A549 (cell line): ENCODE data around the gene GNPDA1. TPM values are rescaled to one million over a fixed set of nuclear protein-coding genes. Genes with fewer than 3 reads are reported as not detected.

Experiments
- ATAC-seq, 2 experiments: fragments of 200-7000 bp in 1 of 2; fragments of >200 bp in 1 of 2; cut with Nextera tagmentation in 1 of 2; cut with Tn5 transposase in 1 of 2; 3 replicates each; pipeline versions ENCODE4 v1.8.0 to v1.9.1; 2018 to 2020; ENCODE audit warnings: mild to moderate bottlenecking in 1 of 2, moderate library complexity in 1 of 2
- CTCF ChIA-PET: fragments of 300-600 bp; sonication (Branson Sonifier 250); formaldehyde crosslinking; extraction: SDS; loops from one replicate; lab custom pipeline; 2021; ENCODE audit warnings: antibody characterized with exemption, inconsistent platforms; lab: Yijun Ruan, JAX
- POLR2A ChIA-PET: fragments of 350-600 bp; formaldehyde crosslinking; extraction: SDS; loops from one replicate; lab custom pipeline; 2021; ENCODE audit warnings: antibody characterized with exemption, inconsistent platforms; lab: Yijun Ruan, JAX
- DNase-seq, 2 experiments: peaks; one replicate each; pipeline versions ENCODE4 v3.0.0 to v3.0.0-alpha.2; 2011 to 2016; ENCODE audit warnings: low read depth in 1 of 2, low spot score in 1 of 2
- FAIRE-seq: peaks from 2 replicates; lab custom pipeline; 2011; peaks lifted over from hg19 to GRCh38; lab: Jason Lieb, UNC
- H3K27ac ChIP-seq, 2 experiments: fragments of >200 bp; sonication (Bioruptor Twin); formaldehyde crosslinking; 3 replicates each; pipeline ENCODE4 v1.5.1; 2016 to 2017
- H3K4me1 ChIP-seq: fragments of >200 bp; sonication (Bioruptor Twin); formaldehyde crosslinking; 3 replicates; pipeline ENCODE4 v1.6.1; 2016
- H3K4me2 ChIP-seq: fragments of >200 bp; sonication (Bioruptor Twin); formaldehyde crosslinking; 3 replicates; pipeline ENCODE4 v1.6.1; 2016
- H3K4me3 ChIP-seq: fragments of >200 bp; sonication (Bioruptor Twin); formaldehyde crosslinking; 3 replicates; pipeline ENCODE4 v1.5.1; 2016
- H3K9me3 ChIP-seq: fragments of >200 bp; sonication (Bioruptor Twin); formaldehyde crosslinking; 3 replicates; pipeline ENCODE4 v1.6.1; 2016
- ATOH8 ChIP-seq: fragments of 250-450 bp; sonication (Bioruptor Pico); IDR thresholded peaks from 2 replicates; pipeline ENCODE4 v1.5.0; 2020; ENCODE audit warnings: low read depth, mild to moderate bottlenecking, moderate library complexity
- CBX2 ChIP-seq: fragments of 200-600 bp; sonication (generic); IDR thresholded peaks from 2 replicates; pipeline ENCODE4 v1.6.1; 2016; ENCODE audit warnings: low read depth, mild to moderate bottlenecking, borderline replicate concordance
- CHD4 ChIP-seq: fragments of 200-600 bp; sonication (generic); IDR thresholded peaks from 2 replicates; pipeline ENCODE4 v1.6.1; 2016; ENCODE audit warnings: antibody characterized with exemption, mild to moderate bottlenecking, borderline replicate concordance
- EHF ChIP-seq: fragments of 250-450 bp; sonication (Bioruptor Pico); IDR thresholded peaks from 2 replicates; pipeline ENCODE4 v1.5.0; 2020; ENCODE audit warnings: mild to moderate bottlenecking
- EHMT2 ChIP-seq: fragments of 200-600 bp; sonication (generic); IDR thresholded peaks from 2 replicates; pipeline ENCODE4 v1.6.1; 2016; ENCODE audit warnings: antibody characterized with exemption, low read depth, mild to moderate bottlenecking, moderate library complexity
- EP300 ChIP-seq, 2 experiments: fragments of >200 bp; sonication (Bioruptor Twin); formaldehyde crosslinking; IDR thresholded peaks; 2 replicates in 1 of 2; 3 replicates in 1 of 2; pipeline ENCODE4 v1.6.1; 2016 to 2017
- FOSL2 ChIP-seq, 2 experiments: fragments of 450-650 bp in 1 of 2; fragments of >200 bp in 1 of 2; sonication (Bioruptor Twin) in 1 of 2; formaldehyde crosslinking; IDR thresholded peaks; 2 replicates each; pipeline versions ENCODE4 v1.5.0 to v1.6.1; 2016 to 2020; ENCODE audit warnings: mild to moderate bottlenecking in 1 of 2, moderate library complexity in 1 of 2
- HDAC2 ChIP-seq: fragments of 200-600 bp; sonication (generic); IDR thresholded peaks from 2 replicates; pipeline ENCODE4 v1.6.1; 2016
- HEYL ChIP-seq: fragments of 250-450 bp; sonication (Bioruptor Pico); IDR thresholded peaks from 2 replicates; pipeline ENCODE4 v1.8.0; 2021; ENCODE audit warnings: mild to moderate bottlenecking, moderate library complexity
- HOXA7 ChIP-seq: fragments of 250-450 bp; sonication (Bioruptor Pico); IDR thresholded peaks from 2 replicates; pipeline ENCODE4 v1.5.0; 2020; ENCODE audit warnings: mild to moderate bottlenecking, moderate library complexity
- HOXB13 ChIP-seq: fragments of 250-450 bp; sonication (Bioruptor Pico); IDR thresholded peaks from 2 replicates; pipeline ENCODE4 v1.5.0; 2020; ENCODE audit warnings: low read depth, mild to moderate bottlenecking, moderate library complexity
- HOXB5 ChIP-seq: fragments of 250-450 bp; sonication (Bioruptor Pico); IDR thresholded peaks from 2 replicates; pipeline ENCODE4 v1.5.0; 2020; ENCODE audit warnings: mild to moderate bottlenecking, moderate library complexity
- KDM1A ChIP-seq: fragments of 200-600 bp; sonication (generic); IDR thresholded peaks from 2 replicates; pipeline ENCODE4 v1.6.1; 2016; ENCODE audit warnings: low read depth, mild to moderate bottlenecking
- MAZ ChIP-seq: fragments of 150-350 bp; IDR thresholded peaks from 2 replicates; pipeline ENCODE4 v1.6.1; 2014; ENCODE audit warnings: antibody characterized with exemption, low read depth, low read length, borderline replicate concordance
- NFE2L2 ChIP-seq: fragments of 150-350 bp; conservative IDR thresholded peaks from 2 replicates; pipeline ENCODE4 v1.6.1; 2014; ENCODE audit warnings: low read length
- PBX3 ChIP-seq: IDR thresholded peaks from 2 replicates; pipeline ENCODE4 v1.6.1; 2012
- PHF8 ChIP-seq: fragments of 200-600 bp; sonication (generic); IDR thresholded peaks from 2 replicates; pipeline ENCODE4 v1.6.1; 2016; ENCODE audit warnings: low read depth, mild to moderate bottlenecking, antibody characterized with exemption, moderate library complexity, borderline replicate concordance
- RAD21 ChIP-seq, 2 experiments: fragments of >200 bp in 1 of 2; sonication (Bioruptor Twin) in 1 of 2; formaldehyde crosslinking in 1 of 2; IDR thresholded peaks in 1 of 2; conservative IDR thresholded peaks in 1 of 2; 2 replicates in 1 of 2; 3 replicates in 1 of 2; pipeline ENCODE4 v1.6.1; 2012 to 2018; ENCODE audit warnings: inconsistent platforms in 1 of 2
- RARB ChIP-seq: fragments of 250-450 bp; sonication (Bioruptor Pico); IDR thresholded peaks from 2 replicates; pipeline ENCODE4 v1.8.0; 2021; ENCODE audit warnings: mild to moderate bottlenecking, moderate library complexity
- REST ChIP-seq: fragments of 200-600 bp; sonication (generic); IDR thresholded peaks from 2 replicates; pipeline ENCODE4 v1.6.1; 2016; ENCODE audit warnings: antibody characterized with exemption, mild to moderate bottlenecking, moderate library complexity
- RNF2 ChIP-seq: fragments of 200-600 bp; sonication (generic); IDR thresholded peaks from 2 replicates; pipeline ENCODE4 v1.6.1; 2016; ENCODE audit warnings: low read depth, mild to moderate bottlenecking, antibody characterized with exemption, moderate library complexity, borderline replicate concordance
- TP53 ChIP-seq: fragments of 250-450 bp; sonication (Bioruptor Pico); IDR thresholded peaks from 2 replicates; pipeline ENCODE4 v1.5.0; 2021; ENCODE audit warnings: mild to moderate bottlenecking, moderate library complexity
- USF2 ChIP-seq: fragments of 450-650 bp; IDR thresholded peaks from 2 replicates; pipeline ENCODE4 v1.6.1; 2014; ENCODE audit warnings: antibody characterized with exemption
- ZSCAN20 ChIP-seq: fragments of 250-450 bp; sonication (Bioruptor Pico); IDR thresholded peaks from 2 replicates; pipeline ENCODE4 v1.8.0; 2022; ENCODE audit warnings: mild to moderate bottlenecking, moderate library complexity
- WGBS: methylation state at CpG from one replicate; pipeline ENCODE4 v1.1.6; 2017; ENCODE audit errors: missing lambda C conversion rate; 5-methylcytosine and 5-hydroxymethylcytosine counted together
- polyA plus RNA-seq, 4 experiments: library from polyadenylated mRNA; depleted of rRNA in 3 of 4; stranded (reverse); fragments of >200 nt; fragmentation: RNase III in 1 of 4; extraction: RNeasy Plus Mini Kit Qiagen cat#74134 plus additional on column Dnase treatment in 1 of 4; gene quantifications; 2 replicates in 3 of 4; 3 replicates in 1 of 4; pipeline ENCODE4 v1.2.3, GENCODE V29; 2011 to 2017

Gene GNPDA1
- polyA plus RNA-seq, 2 of the 4 experiments (the other 2 are of a cell fraction) = 17.1 to 53.2 TPM

- H3K4me3 ChIP-seq = no peak overlapping the region
- ATAC-seq (no peak), FAIRE-seq (no peak), DNase-seq (no peak)
- POLR2A ChIA-PET = no interaction called here
- no peak overlapping the region for H3K27ac ChIP-seq
- CTCF ChIA-PET = interaction anchor here (0.7 to 13.0 kb wide), 8 partner anchors 7 to 969 kb away, joined by 3 to 97 read pairs (median 4); partner anchors contain the start of gene RNF14
- peaks cover 21% of the 10 kb centered on the region for H3K4me1 ChIP-seq
- WGBS = 90% methylated on average over 4 of the region's 4 CpGs
- no peaks in the 10 kb centered on the region for H3K9me3 ChIP-seq
- TF ChIP-seq RAD21 (conservative IDR thresholded peaks at IDR 0.05 in 1 of 2, IDR thresholded peaks at IDR 0.05 in 1 of 2) (no peak), PHF8 (no peak), USF2 (no peak), ATOH8 (CRISPR knock-in tag) (no peak), CHD4 (no peak), ZSCAN20 (no peak), REST (no peak), HEYL (CRISPR knock-in tag) (no peak), MAZ (no peak), TP53 (no peak)
- H3K4me2 ChIP-seq = no peak overlapping the region
Observed at GRCh38 chr5:142009886-142010285, 2.9 kb downstream of the GNPDA1 start.

GRCh38 chr5:142008813-142009212, 4.0 kb downstream of the GNPDA1 start:
- peaks cover 10% of the 10 kb centered on the region for H3K4me1 ChIP-seq
- no peak for TF ChIP-seq USF2
- TF ChIP-seq CBX2 = no peak
- TF ChIP-seq HOXB5 (CRISPR knock-in tag) = no peak
- TF ChIP-seq HOXA7 (CRISPR knock-in tag) = no peak
- TF ChIP-seq TP53 = no peak
- no peak for TF ChIP-seq RARB
- TF ChIP-seq HOXB13 (CRISPR knock-in tag) = no peak
- TF ChIP-seq EP300 (IDR thresholded peaks at IDR 0.05) = no peak
- TF ChIP-seq NFE2L2 = no peak
- TF ChIP-seq EHF = no peak
- TF ChIP-seq HDAC2 = no peak
- no peak for TF ChIP-seq PBX3
- TF ChIP-seq EHMT2 = no peak
- TF ChIP-seq FOSL2 (IDR thresholded peaks at IDR 0.05) = no peak
- no peak for TF ChIP-seq FOSL2 (CRISPR knock-in tag; IDR thresholded peaks at IDR 0.05)
- TF ChIP-seq RNF2 = no peak
- no peak for TF ChIP-seq KDM1A
- no peak for DNase-seq
- ATAC-seq = no peak
- H3K9me3 ChIP-seq = no peaks in the 10 kb centered on the region
- ChIA-PET POLR2A (no interaction called here), CTCF (interaction anchor here (0.7 to 13.0 kb wide), 5 partner anchors 18 to 540 kb away, joined by 3 to 97 read pairs (median 4); no protein-coding TSS in a partner anchor)
- FAIRE-seq = no peak
- no peak overlapping the region for H3K27ac ChIP-seq
- H3K4me3 ChIP-seq = no peak overlapping the region
- H3K4me2 ChIP-seq = no peak overlapping the region
